DMS53 (cell line): Measurements from ENCODE around the gene MYO5A.
A peak's percentile ranks its signal among the peaks of the same experiment; 100 is the strongest.

Experiments
- DNase-seq: peaks from one replicate; lab custom pipeline; 2025; lab: John Stamatoyannopoulos, UW

Gene MYO5A

DNA sequence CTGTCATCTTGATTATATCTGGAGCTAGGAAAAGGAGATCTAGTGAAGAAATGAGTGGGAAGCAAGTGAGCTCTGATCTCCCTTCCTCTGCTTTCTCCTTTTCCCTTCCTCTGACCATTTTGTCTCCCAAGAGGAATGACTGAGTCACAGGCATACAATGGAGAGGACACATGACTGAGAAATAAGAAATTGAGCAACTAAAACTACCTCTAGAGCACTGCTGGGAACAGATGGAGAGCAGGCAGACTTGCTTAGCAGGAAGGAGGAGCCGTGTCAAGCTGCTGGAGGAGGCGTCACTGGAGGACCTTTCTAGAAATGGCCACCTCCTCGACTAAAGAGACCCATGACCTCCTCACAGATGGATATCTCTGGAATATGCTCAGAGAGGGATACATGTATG lies 166.2 kb downstream of the MYO5A start:
- no peak for DNase-seq

- no peak for DNase-seq
Observed at GRCh38 chr15:52361975-52362494, 166.6 kb downstream of the MYO5A start.

GRCh38 chr15:52361494-52361893 lies 167.2 kb downstream of the MYO5A start:
- DNase-seq: no peak

DNA sequence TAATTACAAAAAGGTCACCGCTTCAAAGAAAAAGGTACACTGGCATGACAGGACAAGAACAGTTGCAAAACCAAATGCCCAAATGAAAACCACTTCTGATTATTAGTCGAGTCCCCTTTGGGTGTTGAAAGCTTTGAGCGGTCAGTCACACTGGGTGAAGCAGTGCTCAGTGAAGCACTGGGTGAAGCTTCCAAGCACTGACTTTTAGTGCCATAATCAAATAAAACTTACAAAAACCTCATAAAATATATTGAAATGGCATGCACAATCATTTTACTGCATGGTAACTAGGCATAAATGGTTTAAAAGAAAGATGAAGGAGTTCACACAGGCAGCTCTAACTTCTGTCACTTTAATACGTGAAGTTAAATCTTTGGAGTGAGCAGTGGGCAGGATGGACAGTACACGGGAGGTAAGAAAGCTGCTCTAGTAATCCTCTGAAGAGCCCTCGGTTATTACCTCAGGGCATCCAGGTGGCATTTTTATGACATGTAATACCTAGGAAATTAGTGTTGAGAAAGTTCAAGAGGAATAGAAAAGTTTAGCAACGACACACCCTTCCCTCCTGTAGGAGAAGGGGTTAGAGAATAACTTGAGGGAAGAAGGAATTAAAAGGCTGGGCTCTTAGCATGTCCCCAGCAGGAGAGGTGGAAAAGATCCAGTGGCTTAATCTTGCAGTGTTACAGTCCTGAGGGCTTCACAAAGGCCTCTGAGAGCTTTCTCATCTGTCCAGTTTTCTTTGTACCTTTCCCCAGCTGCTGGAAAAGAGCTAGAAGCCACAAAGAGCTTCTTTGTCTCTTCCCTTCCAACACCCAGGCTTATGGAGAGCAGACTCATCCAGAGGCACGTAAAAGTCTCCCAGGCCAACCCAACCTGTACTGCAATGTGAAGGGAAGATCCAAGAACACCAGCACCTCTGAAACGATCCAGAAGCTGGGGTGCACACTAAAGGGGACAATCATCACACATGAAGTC lies 168.2 kb downstream of the MYO5A start:
- no peak for DNase-seq

GRCh38 chr15:52359722-52360121 lies 169.0 kb downstream of the MYO5A start:
- no peak for DNase-seq

DNA sequence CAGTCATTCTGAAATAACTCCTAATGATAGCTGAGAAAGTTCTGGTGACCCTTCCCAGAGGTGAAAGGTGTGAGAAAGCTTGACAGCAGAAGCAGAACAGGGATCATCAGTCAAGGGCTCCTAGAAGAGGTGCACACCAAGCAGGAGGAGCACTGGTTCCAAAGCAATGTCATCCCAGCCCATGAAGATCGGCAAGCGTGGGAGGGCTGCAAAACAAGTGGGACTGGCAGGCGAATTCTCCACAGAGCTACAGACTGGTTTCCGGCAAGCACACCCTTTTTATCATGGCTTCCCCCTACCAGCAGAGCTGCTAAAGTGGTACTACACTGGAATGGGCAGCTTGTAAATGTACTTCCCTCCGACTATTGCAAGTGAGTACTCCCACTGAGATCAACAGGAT lies 170.7 kb downstream of the MYO5A start:
- DNase-seq: no peak

- no peak for DNase-seq
Observed at GRCh38 chr15:52352086-52352485, 176.6 kb downstream of the MYO5A start.

DNA sequence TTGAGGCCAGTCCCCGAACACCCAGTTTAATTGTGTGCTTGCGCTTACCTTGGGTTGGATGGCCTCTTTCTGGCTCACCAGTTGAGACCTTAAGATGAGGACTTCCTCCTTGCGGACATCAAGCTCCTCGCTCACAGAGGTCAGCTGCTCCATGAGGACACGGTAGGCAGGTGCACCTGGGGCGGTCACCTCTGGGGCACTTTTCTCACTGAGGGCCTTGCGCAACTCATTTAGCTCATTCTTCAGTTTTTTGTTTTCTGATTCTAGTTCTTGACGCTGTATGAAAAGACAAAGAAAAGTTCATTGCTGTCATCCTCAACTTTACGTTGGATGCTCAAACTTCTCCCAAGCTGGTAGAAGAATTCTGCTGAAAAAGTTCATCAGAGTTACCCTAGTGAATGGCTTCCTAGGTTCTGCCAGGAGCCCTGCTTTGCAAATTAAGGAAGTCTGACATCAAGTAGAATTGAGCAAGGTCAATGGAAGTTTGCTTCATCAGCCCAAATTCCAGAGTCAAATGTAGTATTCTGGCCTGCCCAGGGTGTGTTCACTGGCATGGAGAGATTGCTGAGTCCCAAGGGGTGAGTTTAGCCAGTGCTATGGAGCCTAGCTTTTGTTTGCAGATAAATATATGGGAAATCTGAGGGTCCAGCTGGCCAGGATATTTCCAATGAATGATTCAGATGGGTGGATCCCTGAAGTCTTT lies 177.3 kb downstream of the MYO5A start:
- no peak for DNase-seq

GRCh38 chr15:52350423-52350822 lies 178.3 kb downstream of the MYO5A start:
- DNase-seq: no peak

- DNase-seq: no peak
Observed at GRCh38 chr15:52349052-52349700, 179.5 kb downstream of the MYO5A start.

- peak; percentile 4 for DNase-seq
Observed at GRCh38 chr15:52348056-52348745, 180.5 kb downstream of the MYO5A start.

GRCh38 chr15:52344592-52344991 lies 184.1 kb downstream of the MYO5A start:
- DNase-seq: no peak

- DNase-seq: no peak
Observed at GRCh38 chr15:52343831-52344230, 184.8 kb downstream of the MYO5A start.

- no peak for DNase-seq
Observed at GRCh38 chr15:52340093-52340492, 188.6 kb downstream of the MYO5A start.

GRCh38 chr15:52338891-52339290 lies 189.8 kb downstream of the MYO5A start:
- no peak for DNase-seq

DNA sequence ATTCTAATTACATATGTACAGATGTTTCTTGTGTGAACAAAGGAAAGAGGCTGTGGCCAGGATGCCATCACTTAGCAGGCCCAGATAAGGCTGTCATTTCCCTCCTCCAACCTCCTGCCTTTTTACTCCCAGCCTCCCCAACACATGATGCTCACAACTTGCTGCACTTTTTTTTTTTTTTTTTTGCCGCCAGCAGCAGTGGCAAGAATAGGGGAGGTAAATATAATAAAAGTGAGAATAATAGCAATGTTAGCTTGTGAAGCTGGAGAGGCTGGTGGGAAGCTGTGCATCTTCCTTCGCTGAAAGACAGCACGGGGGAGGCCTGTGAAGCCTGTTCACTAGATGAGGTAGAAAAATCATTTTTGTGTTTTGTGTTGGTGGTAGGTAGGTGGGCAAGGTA lies 190.6 kb downstream of the MYO5A start:
- DNase-seq: peak; percentile 29

DNA sequence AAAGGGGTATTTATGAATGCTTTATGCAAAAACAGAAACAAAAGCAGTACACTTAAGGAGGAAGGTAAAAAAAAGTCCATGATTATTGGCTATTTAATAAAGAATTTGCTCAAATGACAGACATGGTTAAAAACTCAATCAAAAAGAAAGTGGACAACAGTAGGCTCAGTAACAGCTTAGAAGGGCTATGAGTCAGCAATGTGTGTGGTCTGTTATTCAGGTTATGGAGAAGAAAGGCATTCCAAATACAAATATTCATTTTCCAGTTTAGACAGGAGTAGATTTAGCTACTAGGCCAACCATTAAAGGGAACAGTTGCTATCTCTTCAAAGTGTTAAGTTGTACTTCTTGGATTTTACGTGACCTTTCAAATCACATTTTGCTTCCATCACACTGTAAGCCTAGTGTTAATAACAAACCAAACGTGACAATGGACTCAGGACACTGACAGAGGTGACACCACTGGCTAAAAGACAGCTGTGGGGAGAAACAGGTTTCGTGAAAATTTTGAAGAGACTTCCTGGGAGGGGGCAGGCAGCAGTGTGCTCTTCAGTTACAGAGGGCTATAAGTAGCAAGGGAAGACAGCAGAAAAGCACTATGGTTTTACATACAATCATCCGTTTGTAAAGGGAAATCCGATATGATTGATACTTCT lies 191.4 kb downstream of the MYO5A start:
- DNase-seq: peak; percentile 60

GRCh38 chr15:52336529-52336928 lies 192.2 kb downstream of the MYO5A start:
- DNase-seq: no peak

DNA sequence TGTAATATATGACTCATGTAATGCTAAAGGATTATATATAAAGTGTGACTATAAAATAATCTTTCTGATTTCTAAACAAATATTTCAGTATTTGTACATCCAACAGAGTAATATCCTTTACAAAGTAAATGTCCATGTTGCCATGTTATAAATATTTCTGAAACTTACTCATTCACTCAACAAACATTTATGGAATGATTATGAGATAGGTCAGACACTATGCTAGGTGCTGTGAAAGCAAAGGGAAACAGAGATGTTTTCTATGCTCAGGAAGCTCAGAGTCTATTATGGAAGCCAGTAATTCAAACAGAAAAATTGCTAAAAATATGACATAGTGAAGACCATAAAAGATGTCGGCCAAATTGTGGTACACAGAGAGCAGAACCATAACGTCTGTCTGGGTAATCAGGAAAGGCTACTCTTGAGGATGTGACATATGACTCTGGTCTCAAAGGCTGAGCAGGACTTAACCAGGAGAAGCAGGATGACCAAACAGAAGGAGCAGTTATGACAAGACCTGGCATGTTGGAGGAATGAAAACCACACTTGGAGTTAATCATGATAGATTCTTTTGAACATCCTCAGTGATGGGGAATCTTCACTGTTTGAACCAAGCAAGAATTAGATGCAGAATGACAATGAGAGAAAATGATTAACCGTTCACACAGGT lies 194.1 kb downstream of the MYO5A start:
- no peak for DNase-seq

GRCh38 chr15:52331490-52332240 lies 197.0 kb downstream of the MYO5A start:
- peak; percentile 66 for DNase-seq
